Stimulated activated CD4-positive, alpha-beta T cell treated with anti-CD3 and anti-CD28 coated beads, Interleukin-4, amount 100 ng/mL, for 1 hour (primary cell): ENCODE results near the gene CPS1.

Experiments
- DNase-seq: peaks from one replicate; pipeline ENCODE4 v3.0.0-alpha.2; 2020

CPS1 gene

GRCh38 chr2:210548031-210548430 lies 8.4 kb upstream of the CPS1 start:
- DNase-seq: no peak

- no peak for DNase-seq
Observed at GRCh38 chr2:210548878-210549384, 7.5 kb upstream of the CPS1 start.

GRCh38 chr2:210551001-210551400 lies 5.4 kb upstream of the CPS1 start:
- no peak for DNase-seq

- no peak for DNase-seq
Observed at GRCh38 chr2:210553373-210553772, 3.0 kb upstream of the CPS1 start.

GRCh38 chr2:210555555-210555954 lies 844 bp upstream of the CPS1 start:
- DNase-seq: no peak

GRCh38 chr2:210557721-210558120 lies 1.3 kb downstream of the CPS1 start:
- DNase-seq: no peak

- no peak for DNase-seq
Observed at GRCh38 chr2:210558708-210559107, 2.3 kb downstream of the CPS1 start.

- no peak for DNase-seq
Observed at GRCh38 chr2:210559182-210559581, 2.8 kb downstream of the CPS1 start.

- no peak for DNase-seq
Observed at GRCh38 chr2:210561475-210561874, 5.1 kb downstream of the CPS1 start.

- DNase-seq: no peak
Observed at GRCh38 chr2:210562091-210562490, 5.7 kb downstream of the CPS1 start.

GRCh38 chr2:210562502-210563080 lies 6.2 kb downstream of the CPS1 start:
- DNase-seq: no peak

- DNase-seq: no peak
Observed at GRCh38 chr2:210567279-210567678, 10.9 kb downstream of the CPS1 start.

GRCh38 chr2:210568108-210568507 lies 11.7 kb downstream of the CPS1 start:
- no peak for DNase-seq

GRCh38 chr2:210577263-210578071 lies 21.1 kb downstream of the CPS1 start:
- no peak for DNase-seq

- DNase-seq: no peak
Observed at GRCh38 chr2:210584834-210585233, 28.4 kb downstream of the CPS1 start.

- no peak for DNase-seq
Observed at GRCh38 chr2:210586381-210586780, 30.0 kb downstream of the CPS1 start.

- no peak for DNase-seq
Observed at GRCh38 chr2:210591663-210592062, 35.3 kb downstream of the CPS1 start.

- no peak for DNase-seq
Observed at GRCh38 chr2:210592726-210593125, 36.3 kb downstream of the CPS1 start.

- no peak for DNase-seq
Observed at GRCh38 chr2:210593166-210593565, 36.8 kb downstream of the CPS1 start.

GRCh38 chr2:210598219-210598618 lies 41.8 kb downstream of the CPS1 start:
- DNase-seq: no peak

GRCh38 chr2:210599476-210599875 lies 43.1 kb downstream of the CPS1 start:
- no peak for DNase-seq

- no peak for DNase-seq
Observed at GRCh38 chr2:210604666-210605065, 48.3 kb downstream of the CPS1 start.

GRCh38 chr2:210606001-210606400 lies 49.6 kb downstream of the CPS1 start:
- no peak for DNase-seq

- no peak for DNase-seq
Observed at GRCh38 chr2:210611466-210611865, 55.1 kb downstream of the CPS1 start.

- no peak for DNase-seq
Observed at GRCh38 chr2:210616074-210616473, 59.7 kb downstream of the CPS1 start.
